Measurements from ENCODE around the gene EXOSC5. TPM values are rescaled to one million over a fixed set of nuclear protein-coding genes. Genes with fewer than 3 reads are reported as not detected.
"Not testable (repeated sequence)": the region's sequence is repeated elsewhere in the genome, so short reads cannot be mapped to it uniquely, and the experiment has no call there.

The EXOSC5 gene
- polyA plus RNA-seq, 3 donors = 12.5 to 17.4 (median 14.3) TPM

DNA sequence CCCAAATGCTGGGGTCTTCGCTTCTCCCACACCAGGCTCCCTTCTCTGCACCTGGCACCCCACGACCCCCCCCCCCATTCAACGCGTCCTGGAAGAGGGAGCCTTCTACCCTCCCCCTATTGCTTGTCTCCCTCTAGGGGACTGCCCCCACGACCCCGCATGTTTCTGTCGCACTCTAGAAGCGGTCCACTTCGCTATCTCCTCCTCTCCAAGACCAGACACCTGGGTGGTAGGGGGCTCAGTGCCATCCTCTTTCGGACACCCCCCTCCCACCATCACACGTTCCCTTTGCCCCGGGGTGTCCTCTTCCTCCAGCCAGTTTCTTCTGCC lies 44.9 kb downstream of the EXOSC5 start:
- no peak for DNase-seq (ENCODE audit: low read depth in 3 of 3, low spot score in 2 of 3)

DNA sequence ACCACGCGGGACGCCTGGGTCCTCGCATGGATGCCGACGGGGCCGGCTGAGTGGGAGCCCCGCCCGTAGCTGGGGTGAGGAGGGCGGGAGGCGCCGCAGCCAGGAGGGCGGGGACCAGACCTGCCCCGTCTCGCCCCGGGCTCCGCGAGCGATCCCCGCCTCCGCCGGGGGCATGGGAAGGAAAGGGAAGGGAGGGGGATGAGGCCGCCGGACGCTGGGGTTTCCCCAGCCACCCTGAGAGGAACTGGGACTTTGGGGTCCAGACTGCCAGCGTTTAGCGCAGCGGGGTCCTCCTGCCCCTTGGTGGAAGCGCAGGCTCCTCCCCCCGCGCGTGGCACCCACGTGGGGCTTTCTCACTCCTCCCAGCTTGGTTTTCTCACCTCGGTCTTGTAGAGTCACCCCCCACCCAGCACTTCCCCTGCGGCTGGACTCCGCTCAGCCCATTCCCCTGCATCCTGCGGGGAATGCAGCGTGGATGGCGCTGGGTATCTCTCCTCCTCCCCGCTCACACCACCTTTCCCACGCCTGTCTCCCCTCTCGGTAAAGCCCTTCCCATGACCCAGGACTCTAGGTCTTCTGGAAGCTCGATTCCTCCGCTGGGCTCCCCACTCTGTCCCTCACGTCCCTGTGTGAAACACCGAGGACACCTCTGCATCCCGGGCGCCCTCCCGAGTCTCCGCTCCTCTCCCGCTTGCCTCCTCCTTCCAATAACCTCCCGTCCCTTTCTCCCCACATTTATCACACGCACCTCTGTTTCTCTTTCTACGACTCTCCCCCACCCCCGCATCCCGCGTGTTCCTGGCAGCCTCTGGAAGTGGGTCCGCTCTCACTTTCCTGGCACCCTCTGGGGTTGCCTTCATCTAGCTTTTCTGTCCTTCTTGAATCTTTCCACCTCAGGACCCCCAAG lies 45.6 kb downstream of the EXOSC5 start:
- DNase-seq (ENCODE audit: low read depth in 3 of 3, low spot score in 2 of 3) = no peak

DNA sequence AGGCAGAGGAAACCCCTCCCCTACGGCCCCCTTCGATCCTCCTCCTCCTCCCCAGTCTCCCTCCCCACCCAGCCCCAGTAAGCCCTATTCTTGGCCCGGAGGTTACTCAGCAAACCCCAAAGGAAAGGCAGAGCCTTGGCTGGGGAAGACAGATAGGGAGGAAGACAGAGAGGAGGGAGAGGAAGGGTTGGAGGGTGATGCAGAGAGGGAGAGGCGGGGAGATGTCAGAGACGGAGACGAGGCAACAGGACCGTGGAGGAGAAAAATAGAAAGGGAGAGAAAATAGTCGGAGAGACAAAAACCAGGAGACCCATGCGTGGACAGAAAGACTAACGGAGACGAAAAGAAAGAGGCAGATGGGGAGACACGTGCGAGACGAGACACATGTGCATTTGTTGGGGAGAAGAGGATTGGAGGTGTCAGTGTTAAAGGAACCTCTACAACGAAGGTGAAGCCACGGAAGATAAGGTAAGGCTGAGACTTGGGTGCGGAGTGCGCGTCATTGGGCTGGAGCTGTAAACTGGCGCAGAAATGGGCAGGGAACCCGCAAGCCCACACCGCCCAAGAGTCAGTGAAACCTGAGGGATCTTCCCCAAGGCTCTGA lies 46.3 kb downstream of the EXOSC5 start:
- DNase-seq (ENCODE audit: low read depth in 3 of 3, low spot score in 2 of 3) = no peak

DNA sequence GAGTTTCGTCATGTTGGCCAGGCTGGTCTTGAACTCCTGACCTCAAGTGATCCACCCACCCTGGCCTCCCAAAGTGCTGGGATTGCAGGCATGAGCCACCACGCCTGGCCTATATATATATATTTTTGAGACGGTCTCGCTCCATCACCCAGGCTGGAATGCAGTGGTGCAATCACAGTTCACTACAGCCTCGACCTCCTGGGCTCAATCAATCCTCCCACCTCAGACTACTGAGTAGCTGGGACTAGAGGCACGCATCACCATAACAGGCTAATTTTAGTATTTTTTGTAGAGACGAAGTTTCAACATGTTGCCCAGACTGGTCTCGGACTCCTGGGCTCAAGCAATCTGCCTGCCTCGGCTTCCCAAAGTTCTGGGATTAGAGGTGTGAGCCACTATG lies 50.2 kb downstream of the EXOSC5 start:
- not testable (repeated sequence) for DNase-seq (ENCODE audit: low read depth in 3 of 3, low spot score in 2 of 3)

DNA sequence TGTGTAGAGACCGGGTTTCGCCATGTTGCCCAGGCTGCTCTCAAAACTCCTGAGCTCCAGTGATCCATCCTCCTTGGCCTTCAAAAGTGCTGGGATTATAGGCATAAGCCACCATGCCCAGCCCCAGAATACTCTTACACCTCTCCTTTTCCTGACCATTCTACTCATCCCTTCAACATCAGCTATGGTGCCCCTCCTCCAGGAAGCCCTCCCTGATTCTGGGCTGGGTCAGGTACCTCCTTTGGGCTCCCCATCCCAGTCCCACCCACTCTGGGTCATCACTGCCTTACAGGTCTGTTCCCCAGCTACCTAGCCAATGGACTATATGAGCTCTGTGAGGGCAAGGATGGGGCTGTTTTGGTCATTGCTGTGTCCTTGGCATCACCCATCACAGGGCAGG lies 53.0 kb downstream of the EXOSC5 start:
- DNase-seq (ENCODE audit: low read depth in 3 of 3, low spot score in 2 of 3) = no peak

DNA sequence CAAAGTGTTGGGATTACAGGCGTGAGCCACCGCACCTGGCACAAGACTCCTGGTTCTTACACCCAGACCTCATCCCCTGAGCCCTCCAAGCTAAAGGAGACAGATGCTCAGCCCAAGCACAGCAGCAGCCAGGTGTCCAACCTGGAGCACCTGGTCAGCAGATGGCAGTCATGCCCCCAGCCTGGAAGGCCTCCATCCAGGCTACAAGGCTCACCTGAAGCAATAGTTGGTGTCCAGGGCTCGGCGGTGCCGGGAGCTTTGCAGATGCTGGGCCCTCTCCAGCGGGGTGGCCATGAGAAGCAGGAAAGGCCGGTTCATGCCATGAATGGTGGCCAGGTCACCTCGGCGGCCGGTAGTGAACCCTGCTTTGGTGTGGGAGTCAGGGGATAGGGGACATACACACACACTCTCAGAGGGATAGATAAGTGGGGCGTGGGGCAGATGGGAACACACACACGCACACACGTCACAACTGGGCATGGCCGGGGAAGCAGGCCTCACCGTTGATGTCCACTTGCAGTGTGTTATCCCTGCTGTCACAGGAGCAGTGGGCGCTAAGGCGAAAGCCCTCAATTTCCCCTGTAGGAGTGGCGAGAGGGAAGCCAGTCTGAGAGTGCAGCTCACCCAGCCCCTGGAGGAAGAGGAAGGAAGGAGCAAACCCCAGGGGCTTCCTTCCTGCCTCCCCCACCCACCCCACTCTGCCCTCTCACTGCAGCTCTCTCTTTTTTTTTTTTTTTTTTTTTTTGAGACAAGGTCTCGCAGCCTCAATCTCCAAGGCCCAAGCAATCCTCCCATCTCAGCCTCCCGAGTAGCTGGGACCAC lies 55.3 kb downstream of the EXOSC5 start:
- DNase-seq (ENCODE audit: low read depth in 3 of 3, low spot score in 2 of 3) = no peak

GRCh38 chr19:41339936-41340335 lies 57.2 kb downstream of the EXOSC5 start:
- no peak for DNase-seq (ENCODE audit: low read depth in 3 of 3, low spot score in 2 of 3)

Other genes starting within 250 kb of the EXOSC5 start
- gene CYP2S1, start 204.1 kb downstream of the EXOSC5 start, polyA plus RNA-seq (ENCODE audit: insufficient read length in 3 of 3) = under 1 TPM; 0.51 to 0.54 (median 0.53) TPM
- 10 to 100 TPM; 28.6 to 33.9 (median 32.1) TPM for gene AXL, start 178.1 kb downstream of the EXOSC5 start, polyA plus RNA-seq (ENCODE audit: insufficient read length in 3 of 3)
- 100 to 1,000 TPM; 197 to 213 (median 202) TPM for gene HNRNPUL1, start 133.0 kb downstream of the EXOSC5 start, polyA plus RNA-seq (ENCODE audit: insufficient read length in 3 of 3)
- gene CCDC97, start 87.2 kb downstream of the EXOSC5 start, polyA plus RNA-seq (ENCODE audit: insufficient read length in 3 of 3) = 10 to 100 TPM; 30.8 to 32.1 (median 31.3) TPM
- gene TGFB1, start 43.4 kb downstream of the EXOSC5 start, polyA plus RNA-seq (ENCODE audit: insufficient read length in 3 of 3) = 10 to 100 TPM; 26.0 to 33.7 (median 27.7) TPM
- 1 to 10 TPM; 5.5 to 7.9 (median 6.1) TPM for gene B9D2, start 33.2 kb downstream of the EXOSC5 start, polyA plus RNA-seq (ENCODE audit: insufficient read length in 3 of 3)
- gene TMEM91, start 20.8 kb downstream of the EXOSC5 start, polyA plus RNA-seq (ENCODE audit: insufficient read length in 3 of 3) = 1 to 10 TPM; 7.5 to 8.9 (median 8.7) TPM
- gene BCKDHA, start 459 bp upstream of the EXOSC5 start, polyA plus RNA-seq (ENCODE audit: insufficient read length in 3 of 3) = 10 to 100 TPM; 34.9 to 43.2 (median 38.2) TPM
- gene B3GNT8, start 30.0 kb upstream of the EXOSC5 start, polyA plus RNA-seq (ENCODE audit: insufficient read length in 3 of 3) = 1 to 10 TPM; 2.9 to 4.9 (median 3.7) TPM
- 10 to 100 TPM; 60.1 to 67.4 (median 61.4) TPM for gene DMAC2, start 42.6 kb upstream of the EXOSC5 start, polyA plus RNA-seq (ENCODE audit: insufficient read length in 3 of 3)
- 1 to 10 TPM; 2.8 to 6.5 (median 6.3) TPM for gene ERICH4, start 45.8 kb upstream of the EXOSC5 start, polyA plus RNA-seq (ENCODE audit: insufficient read length in 3 of 3)
- gene CEACAM21, start 178.8 kb upstream of the EXOSC5 start, polyA plus RNA-seq (ENCODE audit: insufficient read length in 3 of 3) = 1 to 10 TPM in 2 of 3 donors, under 1 TPM in 1; 0.86 to 1.6 (median 1.6) TPM
- under 1 TPM in 1 of 3 donors, not detected in 2; 0.16 TPM for gene CEACAM4, start 229.7 kb upstream of the EXOSC5 start, polyA plus RNA-seq (ENCODE audit: insufficient read length in 3 of 3)

All from right renal cortex interstitium (tissue), 3 donors.